ENCODE data around the gene GASK1A.

Gene GASK1A

GRCh38 chr3:43071313-43071893 is 92.3 kb downstream of the GASK1A start:
- DNase-seq (ENCODE audit: low spot score in 2 of 2) = no peak

GRCh38 chr3:43072361-43072760 is 93.2 kb downstream of the GASK1A start:
- H3K27me3 Mint-ChIP-seq = no peaks in the 10 kb centered on the region
- H3K27ac Mint-ChIP-seq (ENCODE audit: low read depth) = no peak overlapping the region
- H3K4me1 Mint-ChIP-seq = no peaks in the 10 kb centered on the region
- DNase-seq (ENCODE audit: low spot score in 2 of 2) (no peak), ATAC-seq (replicated peaks; ENCODE audit: extremely low read depth, poor library complexity, severe bottlenecking) (no peak)
- H3K4me3 Mint-ChIP-seq = no peak overlapping the region
- no peaks in the 10 kb centered on the region for H3K36me3 Mint-ChIP-seq (ENCODE audit: insufficient read depth)
- no peaks in the 10 kb centered on the region for H3K9me3 Mint-ChIP-seq

More at GRCh38 chr3:43071313-43071893, 92.3 kb downstream of the GASK1A start:
- no peak overlapping the region for H3K4me3 Mint-ChIP-seq
- H3K27me3 Mint-ChIP-seq = no peaks in the 10 kb centered on the region
- no peak for ATAC-seq (replicated peaks; ENCODE audit: extremely low read depth, poor library complexity, severe bottlenecking)
- H3K9me3 Mint-ChIP-seq = no peaks in the 10 kb centered on the region
- H3K27ac Mint-ChIP-seq (ENCODE audit: low read depth) = no peak overlapping the region
- H3K36me3 Mint-ChIP-seq (ENCODE audit: insufficient read depth) = no peaks in the 10 kb centered on the region
- no peaks in the 10 kb centered on the region for H3K4me1 Mint-ChIP-seq

GRCh38 chr3:43073116-43073835 is 94.2 kb downstream of the GASK1A start:
- Mint-ChIP-seq H3K27me3 (no peaks in the 10 kb centered on the region), H3K9me3 (no peaks in the 10 kb centered on the region), H3K4me3 (no peak overlapping the region), H3K4me1 (no peaks in the 10 kb centered on the region), H3K36me3 (ENCODE audit: insufficient read depth) (no peaks in the 10 kb centered on the region), H3K27ac (ENCODE audit: low read depth) (no peak overlapping the region)
- DNase-seq (ENCODE audit: low spot score in 2 of 2) = no peak
- no peak for ATAC-seq (replicated peaks; ENCODE audit: extremely low read depth, poor library complexity, severe bottlenecking)

GRCh38 chr3:43073836-43074220 is 94.7 kb downstream of the GASK1A start:
- Mint-ChIP-seq H3K4me1 (no peaks in the 10 kb centered on the region), H3K36me3 (ENCODE audit: insufficient read depth) (no peaks in the 10 kb centered on the region), H3K27me3 (no peaks in the 10 kb centered on the region), H3K4me3 (no peak overlapping the region), H3K27ac (ENCODE audit: low read depth) (no peak overlapping the region), H3K9me3 (no peaks in the 10 kb centered on the region)
- ATAC-seq (replicated peaks; ENCODE audit: extremely low read depth, poor library complexity, severe bottlenecking) (no peak), DNase-seq (ENCODE audit: low spot score in 2 of 2) (no peak)

GRCh38 chr3:43074482-43074881 is 95.4 kb downstream of the GASK1A start:
- H3K36me3 Mint-ChIP-seq (ENCODE audit: insufficient read depth) = no peaks in the 10 kb centered on the region
- H3K27ac Mint-ChIP-seq (ENCODE audit: low read depth) = no peak overlapping the region
- no peak for DNase-seq (ENCODE audit: low spot score in 2 of 2)

GRCh38 chr3:43074901-43075689 is 96.0 kb downstream of the GASK1A start:
- H3K27ac Mint-ChIP-seq (ENCODE audit: low read depth) = no peak overlapping the region
- H3K27me3 Mint-ChIP-seq = no peaks in the 10 kb centered on the region
- no peak for ATAC-seq (replicated peaks; ENCODE audit: extremely low read depth, poor library complexity, severe bottlenecking)
- no peak overlapping the region for H3K4me3 Mint-ChIP-seq
- DNase-seq (ENCODE audit: low spot score in 2 of 2) = no peak
- no peaks in the 10 kb centered on the region for H3K36me3 Mint-ChIP-seq (ENCODE audit: insufficient read depth)
- no peaks in the 10 kb centered on the region for H3K4me1 Mint-ChIP-seq
- no peaks in the 10 kb centered on the region for H3K9me3 Mint-ChIP-seq

More at GRCh38 chr3:43074482-43074881, 95.4 kb downstream of the GASK1A start:
- no peaks in the 10 kb centered on the region for H3K9me3 Mint-ChIP-seq
- no peak for ATAC-seq (replicated peaks; ENCODE audit: extremely low read depth, poor library complexity, severe bottlenecking)
- H3K27me3 Mint-ChIP-seq = no peaks in the 10 kb centered on the region
- no peak overlapping the region for H3K4me3 Mint-ChIP-seq
- no peaks in the 10 kb centered on the region for H3K4me1 Mint-ChIP-seq

- Mint-ChIP-seq H3K36me3 (ENCODE audit: insufficient read depth) (peaks cover 2% of the 10 kb centered on the region), H3K4me1 (no peaks in the 10 kb centered on the region), H3K9me3 (no peaks in the 10 kb centered on the region), H3K27me3 (no peaks in the 10 kb centered on the region), H3K27ac (ENCODE audit: low read depth) (peak overlapping the region; percentile 65), H3K4me3 (no peak overlapping the region)
- no peak for ATAC-seq (replicated peaks; ENCODE audit: extremely low read depth, poor library complexity, severe bottlenecking)
- DNase-seq (ENCODE audit: low spot score in 2 of 2) = no peak
Measured at GRCh38 chr3:43075904-43076661, 97.0 kb downstream of the GASK1A start.

- H3K36me3 Mint-ChIP-seq (ENCODE audit: insufficient read depth) = peaks cover 2% of the 10 kb centered on the region
Measured at GRCh38 chr3:43076857-43077256, 97.7 kb downstream of the GASK1A start.

GRCh38 chr3:43077261-43077660 is 98.2 kb downstream of the GASK1A start:
- DNase-seq (ENCODE audit: low spot score in 2 of 2) (no peak), ATAC-seq (replicated peaks; ENCODE audit: extremely low read depth, poor library complexity, severe bottlenecking) (no peak)
- Mint-ChIP-seq H3K27me3 (no peaks in the 10 kb centered on the region), H3K27ac (ENCODE audit: low read depth) (no peak overlapping the region), H3K4me3 (no peak overlapping the region), H3K9me3 (no peaks in the 10 kb centered on the region), H3K4me1 (no peaks in the 10 kb centered on the region), H3K36me3 (ENCODE audit: insufficient read depth) (peaks cover 2% of the 10 kb centered on the region)

More at GRCh38 chr3:43076857-43077256, 97.7 kb downstream of the GASK1A start:
- DNase-seq (ENCODE audit: low spot score in 2 of 2) (no peak), ATAC-seq (replicated peaks; ENCODE audit: extremely low read depth, poor library complexity, severe bottlenecking) (no peak)
- no peak overlapping the region for H3K27ac Mint-ChIP-seq (ENCODE audit: low read depth)
- H3K4me3 Mint-ChIP-seq = no peak overlapping the region
- H3K9me3 Mint-ChIP-seq = no peaks in the 10 kb centered on the region
- H3K4me1 Mint-ChIP-seq = no peaks in the 10 kb centered on the region
- no peaks in the 10 kb centered on the region for H3K27me3 Mint-ChIP-seq

- Mint-ChIP-seq H3K4me1 (no peaks in the 10 kb centered on the region), H3K36me3 (ENCODE audit: insufficient read depth) (peaks cover 2% of the 10 kb centered on the region), H3K9me3 (no peaks in the 10 kb centered on the region), H3K27me3 (no peaks in the 10 kb centered on the region), H3K4me3 (no peak overlapping the region), H3K27ac (ENCODE audit: low read depth) (no peak overlapping the region)
- no peak for DNase-seq (ENCODE audit: low spot score in 2 of 2)
- ATAC-seq (replicated peaks; ENCODE audit: extremely low read depth, poor library complexity, severe bottlenecking) = no peak
Measured at GRCh38 chr3:43077707-43078106, 98.6 kb downstream of the GASK1A start.

- Mint-ChIP-seq H3K27ac (ENCODE audit: low read depth) (no peak overlapping the region), H3K4me3 (no peak overlapping the region), H3K36me3 (ENCODE audit: insufficient read depth) (peaks cover 2% of the 10 kb centered on the region), H3K4me1 (no peaks in the 10 kb centered on the region), H3K27me3 (no peaks in the 10 kb centered on the region), H3K9me3 (no peaks in the 10 kb centered on the region)
- ATAC-seq (replicated peaks; ENCODE audit: extremely low read depth, poor library complexity, severe bottlenecking) (no peak), DNase-seq (ENCODE audit: low spot score in 2 of 2) (peak in 1 of 2 donors; percentile 10)
Measured at GRCh38 chr3:43079536-43080332, 100.6 kb downstream of the GASK1A start.

Data from central memory CD8-positive, alpha-beta T cell (primary cell).